Fibroblast of pulmonary artery (primary cell): ENCODE results near the gene MCM5.

Experiments used
- DNase-seq: peaks from one replicate; pipeline ENCODE4 v3.0.0-alpha.2; 2010; ENCODE audit warnings: low read depth
- H3K4me3 ChIP-seq: replicated peaks from 2 replicates; pipeline ENCODE4 v1.5.1; 2011; ENCODE audit warnings: low read depth, mild to moderate bottlenecking, control low read depth, low read length, moderate library complexity
- TF ChIP-seq, protein P1 (sequence below): IDR thresholded peaks from 2 replicates; pipeline ENCODE4 v1.5.1; 2011; ENCODE audit warnings: mild to moderate bottlenecking, control low read depth, low read length, inconsistent platforms; ENCODE audit errors: missing control alignments

MCM5 gene

DNA sequence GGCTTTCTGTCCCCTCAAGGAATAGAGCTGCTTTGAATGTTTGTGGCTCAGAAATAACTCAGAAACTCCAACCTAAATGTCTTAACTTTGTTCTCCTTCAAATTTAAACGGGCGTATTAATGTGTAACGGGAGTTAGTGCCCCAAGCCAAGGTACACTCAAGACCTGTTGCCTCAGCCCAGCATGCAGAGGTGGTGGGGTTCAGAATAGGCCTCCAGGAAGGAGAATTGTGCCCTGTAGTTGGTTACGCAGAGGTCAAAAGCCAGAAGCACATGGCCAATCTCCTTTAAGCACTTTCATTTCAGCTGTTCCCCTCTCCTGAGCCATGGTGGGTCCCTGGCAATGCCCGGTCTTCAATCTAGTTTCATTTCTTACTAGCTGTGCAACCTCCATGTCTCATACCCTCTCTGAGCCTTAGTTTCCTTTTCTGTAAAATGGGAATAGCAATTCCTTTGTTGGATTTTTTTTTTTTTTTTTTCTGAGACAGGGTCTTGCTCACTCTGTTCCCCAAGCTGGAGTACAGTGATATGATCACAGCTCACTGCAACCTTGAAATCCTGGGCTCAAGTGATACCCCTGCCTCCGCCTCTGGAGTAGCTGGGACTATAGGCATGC, 14.9 kb upstream of the MCM5 start:
- TF ChIP-seq, protein P1, sequence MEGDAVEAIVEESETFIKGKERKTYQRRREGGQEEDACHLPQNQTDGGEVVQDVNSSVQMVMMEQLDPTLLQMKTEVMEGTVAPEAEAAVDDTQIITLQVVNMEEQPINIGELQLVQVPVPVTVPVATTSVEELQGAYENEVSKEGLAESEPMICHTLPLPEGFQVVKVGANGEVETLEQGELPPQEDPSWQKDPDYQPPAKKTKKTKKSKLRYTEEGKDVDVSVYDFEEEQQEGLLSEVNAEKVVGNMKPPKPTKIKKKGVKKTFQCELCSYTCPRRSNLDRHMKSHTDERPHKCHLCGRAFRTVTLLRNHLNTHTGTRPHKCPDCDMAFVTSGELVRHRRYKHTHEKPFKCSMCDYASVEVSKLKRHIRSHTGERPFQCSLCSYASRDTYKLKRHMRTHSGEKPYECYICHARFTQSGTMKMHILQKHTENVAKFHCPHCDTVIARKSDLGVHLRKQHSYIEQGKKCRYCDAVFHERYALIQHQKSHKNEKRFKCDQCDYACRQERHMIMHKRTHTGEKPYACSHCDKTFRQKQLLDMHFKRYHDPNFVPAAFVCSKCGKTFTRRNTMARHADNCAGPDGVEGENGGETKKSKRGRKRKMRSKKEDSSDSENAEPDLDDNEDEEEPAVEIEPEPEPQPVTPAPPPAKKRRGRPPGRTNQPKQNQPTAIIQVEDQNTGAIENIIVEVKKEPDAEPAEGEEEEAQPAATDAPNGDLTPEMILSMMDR: no peak
- DNase-seq: no peak
- no peak overlapping the region for H3K4me3 ChIP-seq

DNA sequence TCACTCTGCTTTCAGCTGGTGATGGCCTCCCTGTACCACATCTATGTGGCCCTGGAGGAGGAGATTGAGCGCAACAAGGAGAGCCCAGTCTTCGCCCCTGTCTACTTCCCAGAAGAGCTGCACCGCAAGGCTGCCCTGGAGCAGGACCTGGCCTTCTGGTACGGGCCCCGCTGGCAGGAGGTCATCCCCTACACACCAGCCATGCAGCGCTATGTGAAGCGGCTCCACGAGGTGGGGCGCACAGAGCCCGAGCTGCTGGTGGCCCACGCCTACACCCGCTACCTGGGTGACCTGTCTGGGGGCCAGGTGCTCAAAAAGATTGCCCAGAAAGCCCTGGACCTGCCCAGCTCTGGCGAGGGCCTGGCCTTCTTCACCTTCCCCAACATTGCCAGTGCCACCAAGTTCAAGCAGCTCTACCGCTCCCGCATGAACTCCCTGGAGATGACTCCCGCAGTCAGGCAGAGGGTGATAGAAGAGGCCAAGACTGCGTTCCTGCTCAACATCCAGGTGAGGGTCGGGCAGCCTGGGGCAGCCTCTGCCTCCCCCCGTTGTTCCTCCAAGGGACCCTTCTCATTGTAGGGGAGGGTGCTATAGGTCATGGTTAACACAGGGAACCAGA, 13.2 kb upstream of the MCM5 start:
- DNase-seq: no peak
- no peak overlapping the region for H3K4me3 ChIP-seq
- TF ChIP-seq, protein P1: no peak

DNA sequence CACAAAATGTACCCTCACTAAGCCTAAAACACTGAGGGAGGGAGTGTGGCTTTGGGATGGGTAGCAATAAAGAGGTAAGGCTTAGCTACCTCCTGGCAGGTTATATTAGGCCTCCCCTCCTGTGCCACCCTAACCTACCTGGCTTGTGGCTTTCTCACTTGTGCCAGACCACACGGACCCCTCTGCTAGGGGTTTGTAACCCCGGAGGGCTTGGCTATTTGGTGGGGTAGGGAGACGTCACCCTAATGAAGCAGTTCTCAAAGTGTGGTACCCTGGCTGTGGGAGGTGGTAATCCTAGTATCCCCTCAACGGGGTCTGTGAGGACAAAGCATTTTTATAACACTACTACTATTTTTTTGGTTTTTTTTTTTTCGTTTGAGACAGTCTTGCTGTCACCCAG, 9.0 kb upstream of the MCM5 start:
- H3K4me3 ChIP-seq: no peak overlapping the region
- TF ChIP-seq, protein P1: no peak
- DNase-seq: no peak

DNA sequence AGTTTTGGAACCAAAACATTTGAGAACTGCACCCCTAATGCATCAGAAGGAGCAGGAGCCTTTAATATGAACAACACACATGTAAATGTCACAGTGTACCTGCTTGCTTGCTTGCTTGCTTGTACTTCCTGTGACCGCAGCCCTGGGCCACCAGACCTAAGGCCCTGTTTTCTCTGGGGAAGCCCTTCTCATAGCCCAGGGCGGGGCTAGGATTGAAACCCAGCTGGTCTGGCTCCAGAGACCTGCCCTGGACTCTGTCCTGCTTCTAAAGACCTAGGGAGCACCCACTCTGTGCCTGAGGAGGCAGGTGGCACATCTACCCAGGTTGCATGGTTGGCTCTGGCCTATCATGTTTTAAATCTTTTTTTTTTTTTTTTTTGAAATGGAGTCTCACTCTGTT, 7.6 kb upstream of the MCM5 start:
- DNase-seq: no peak

DNA sequence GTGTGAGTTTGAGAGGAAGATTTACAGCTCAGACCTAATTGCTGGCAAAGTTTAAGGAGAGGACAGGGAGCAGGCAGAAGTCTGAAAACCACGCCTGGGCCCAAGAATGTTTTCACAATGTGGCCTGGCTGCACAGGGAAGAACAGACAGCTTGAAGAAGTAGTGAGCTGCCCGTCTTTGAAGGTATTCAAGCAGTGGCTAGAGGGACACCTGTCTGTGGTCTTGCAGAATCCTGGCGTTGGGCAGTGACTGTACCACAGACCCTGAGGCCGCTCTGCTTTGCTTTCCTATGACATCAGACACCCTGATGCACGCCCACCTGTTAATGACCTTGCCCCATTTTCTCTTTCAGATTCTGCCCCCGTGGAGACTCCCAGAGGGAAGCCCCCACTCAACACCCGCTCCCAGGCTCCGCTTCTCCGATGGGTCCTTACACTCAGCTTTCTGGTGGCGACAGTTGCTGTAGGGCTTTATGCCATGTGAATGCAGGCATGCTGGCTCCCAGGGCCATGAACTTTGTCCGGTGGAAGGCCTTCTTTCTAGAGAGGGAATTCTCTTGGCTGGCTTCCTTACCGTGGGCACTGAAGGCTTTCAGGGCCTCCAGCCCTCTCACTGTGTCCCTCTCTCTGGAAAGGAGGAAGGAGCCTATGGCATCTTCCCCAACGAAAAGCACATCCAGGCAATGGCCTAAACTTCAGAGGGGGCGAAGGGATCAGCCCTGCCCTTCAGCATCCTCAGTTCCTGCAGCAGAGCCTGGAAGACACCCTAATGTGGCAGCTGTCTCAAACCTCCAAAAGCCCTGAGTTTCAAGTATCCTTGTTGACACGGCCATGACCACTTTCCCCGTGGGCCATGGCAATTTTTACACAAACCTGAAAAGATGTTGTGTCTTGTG, 6.6 kb upstream of the MCM5 start:
- no peak overlapping the region for H3K4me3 ChIP-seq
- no peak for DNase-seq
- TF ChIP-seq, protein P1: no peak

More for the DNA sequence above, 7.6 kb upstream of the MCM5 start:
- no peak overlapping the region for H3K4me3 ChIP-seq
- TF ChIP-seq, protein P1: no peak

DNA sequence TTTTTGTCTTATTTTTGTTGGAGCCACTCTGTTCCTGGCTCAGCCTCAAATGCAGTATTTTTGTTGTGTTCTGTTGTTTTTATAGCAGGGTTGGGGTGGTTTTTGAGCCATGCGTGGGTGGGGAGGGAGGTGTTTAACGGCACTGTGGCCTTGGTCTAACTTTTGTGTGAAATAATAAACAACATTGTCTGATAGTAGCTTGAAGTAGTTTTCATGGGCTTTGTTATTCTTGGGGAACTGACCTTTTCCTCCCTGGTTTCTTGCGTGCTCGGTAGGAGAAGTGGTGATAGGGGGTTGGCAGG, 6.0 kb upstream of the MCM5 start:
- no peak overlapping the region for H3K4me3 ChIP-seq
- TF ChIP-seq, protein P1: no peak
- DNase-seq: no peak
